Colonic mucosa (tissue), 4 donors: Measurements from ENCODE around the gene GPR37. TPM values are rescaled to one million over a fixed set of nuclear protein-coding genes. Genes with fewer than 3 reads are reported as not detected.

ENCODE experiments used
- DNase-seq: peaks from one replicate; pipeline ENCODE4 v3.0.0-alpha.2; 2020
- H3K27ac ChIP-seq: fragments of 200-600 bp; one replicate; pipeline ENCODE4 v1.8.0; 2021
- H3K27me3 ChIP-seq: fragments of 200-600 bp; one replicate; pipeline ENCODE4 v1.8.0; 2021
- H3K36me3 ChIP-seq: fragments of 200-600 bp; one replicate; pipeline ENCODE4 v1.8.0; 2021
- H3K4me1 ChIP-seq: fragments of 200-600 bp; one replicate; pipeline ENCODE4 v1.8.0; 2021; ENCODE audit warnings: mild to moderate bottlenecking
- H3K4me3 ChIP-seq: fragments of 200-600 bp; one replicate; pipeline ENCODE4 v1.8.0; 2021
- H3K9ac ChIP-seq, 2 donors: one replicate each; pipeline ENCODE4 v1.7.0; 2013; ENCODE audit warnings: control low read depth in 2 of 2, low read depth in 2 of 2, low read length in 2 of 2
- H3K9me3 ChIP-seq: fragments of 200-600 bp; one replicate; pipeline ENCODE4 v1.8.0; 2021
- CTCF ChIP-seq: fragments of 200-600 bp; IDR thresholded peaks from one replicate; pipeline ENCODE4 v1.8.0; 2022; ENCODE audit warnings: antibody characterized with exemption, mild to moderate bottlenecking
- intact Hi-C: fragments of 100-400 bp; cut with DNase I; formaldehyde crosslinking; loops from one replicate; pipeline ENCODE4 v1.14.1; 2022
- total RNA-seq, 2 donors: library from RNA; stranded (reverse); fragmentation: NEBNext Ultra II Directional in 1 of 2; extraction: Animal tissue kit (Norgen Biotek cat#: 25700) in 1 of 2; gene quantifications; one replicate each; pipeline ENCODE4 v1.2.1, GENCODE V29; 2021
- donor health status: healthy.
- donor health status: DM: no; HTN: no; CAD: no.
- donor health status: DM: no; HTN: no; CAD: no.

Gene GPR37
- total RNA-seq, 2 donors from 2014 or later: 0.64 to 1.5 TPM

DNA sequence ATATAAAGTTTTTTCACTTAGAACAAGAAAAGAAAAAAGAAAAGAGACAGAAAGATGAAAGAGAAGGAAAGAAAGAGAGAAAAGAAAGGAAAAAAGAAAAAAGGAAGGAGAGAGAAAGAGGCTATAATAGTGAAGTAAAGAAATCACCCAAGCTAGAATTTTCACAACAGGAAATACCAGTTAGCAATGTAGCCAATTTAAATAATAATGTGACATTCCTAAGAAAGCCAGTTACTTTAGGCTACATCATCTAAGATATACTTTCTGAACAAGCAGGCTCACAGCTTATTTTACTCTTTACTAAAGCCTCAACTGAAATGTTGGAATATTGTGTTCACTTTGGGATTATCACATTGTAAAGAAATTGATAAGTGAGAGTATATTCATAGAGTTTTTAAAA lies 53.6 kb downstream of the GPR37 start:
- Histone ChIP-seq H3K27ac (no peak overlapping the region), H3K27me3 (no peaks in the 10 kb centered on the region), H3K4me1 (no peaks in the 10 kb centered on the region), H3K9me3 (no peaks in the 10 kb centered on the region), H3K36me3 (no peaks in the 10 kb centered on the region), H3K4me3 (no peak overlapping the region), H3K9ac (no peak overlapping the region)
- intact Hi-C loops: no loop called here
- no peak for TF ChIP-seq CTCF
- DNase-seq: no peak

- no peak for TF ChIP-seq CTCF
These were observed 63.2 kb downstream of the GPR37 start for GRCh38 chr7:124702385-124702784.

GRCh38 chr7:124701955-124702354 lies 63.6 kb downstream of the GPR37 start:
- no peak for TF ChIP-seq CTCF
- Histone ChIP-seq H3K9ac (no peak overlapping the region), H3K27me3 (no peaks in the 10 kb centered on the region), H3K4me3 (no peak overlapping the region), H3K27ac (no peak overlapping the region), H3K36me3 (no peaks in the 10 kb centered on the region), H3K4me1 (no peaks in the 10 kb centered on the region), H3K9me3 (no peaks in the 10 kb centered on the region)
- intact Hi-C loops: no loop called here
- no peak for DNase-seq

More at GRCh38 chr7:124702385-124702784, 63.2 kb downstream of the GPR37 start:
- intact Hi-C loops: no loop called here
- no peaks in the 10 kb centered on the region for H3K36me3 ChIP-seq
- H3K9ac ChIP-seq: no peak overlapping the region
- H3K9me3 ChIP-seq: no peaks in the 10 kb centered on the region
- no peaks in the 10 kb centered on the region for H3K4me1 ChIP-seq
- DNase-seq: no peak
- H3K4me3 ChIP-seq: no peak overlapping the region
- H3K27me3 ChIP-seq: no peaks in the 10 kb centered on the region
- H3K27ac ChIP-seq: no peak overlapping the region

DNA sequence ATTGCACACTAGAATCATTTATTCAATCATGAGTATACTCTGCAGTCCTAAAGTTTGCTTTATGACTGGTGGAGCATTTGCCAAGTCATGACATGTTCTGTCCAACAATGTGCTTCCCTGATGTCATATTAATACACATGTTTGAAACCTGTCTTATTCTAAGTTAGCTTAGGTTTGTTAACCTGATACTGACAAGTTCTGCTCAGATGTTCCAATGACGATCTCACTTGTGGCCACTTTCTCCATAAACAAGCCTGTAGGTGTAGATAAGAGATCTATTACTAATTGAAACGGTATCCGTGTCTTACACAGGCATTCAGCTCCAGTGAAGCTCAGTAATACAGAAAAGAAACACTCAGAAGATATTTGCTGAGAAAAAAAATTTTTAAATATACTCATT lies 64.9 kb downstream of the GPR37 start:
- intact Hi-C loops: no loop called here
- TF ChIP-seq CTCF: no peak
- Histone ChIP-seq H3K9me3 (no peaks in the 10 kb centered on the region), H3K9ac (no peak overlapping the region), H3K4me3 (no peak overlapping the region), H3K4me1 (no peaks in the 10 kb centered on the region), H3K27ac (no peak overlapping the region), H3K27me3 (no peaks in the 10 kb centered on the region), H3K36me3 (no peaks in the 10 kb centered on the region)
- DNase-seq: no peak

- H3K4me3 ChIP-seq: no peak overlapping the region
- no peaks in the 10 kb centered on the region for H3K4me1 ChIP-seq
- no peaks in the 10 kb centered on the region for H3K36me3 ChIP-seq
- no peak overlapping the region for H3K9ac ChIP-seq
- no peaks in the 10 kb centered on the region for H3K9me3 ChIP-seq
- no peaks in the 10 kb centered on the region for H3K27me3 ChIP-seq
- intact Hi-C loops: no loop called here
- no peak for TF ChIP-seq CTCF
- H3K27ac ChIP-seq: no peak overlapping the region
- no peak for DNase-seq
These were observed 66.6 kb downstream of the GPR37 start for GRCh38 chr7:124698964-124699363.

GRCh38 chr7:124697746-124698145 lies 67.8 kb downstream of the GPR37 start:
- H3K27ac ChIP-seq: no peak overlapping the region
- H3K4me1 ChIP-seq: no peaks in the 10 kb centered on the region
- H3K9me3 ChIP-seq: no peaks in the 10 kb centered on the region
- no peak for DNase-seq
- TF ChIP-seq CTCF: no peak
- H3K36me3 ChIP-seq: no peaks in the 10 kb centered on the region
- H3K9ac ChIP-seq: no peak overlapping the region
- intact Hi-C loops: no loop called here
- H3K4me3 ChIP-seq: no peak overlapping the region
- H3K27me3 ChIP-seq: no peaks in the 10 kb centered on the region
